Inferior parietal cortex (tissue), 1 donor: Measurements from ENCODE around the gene EZR.

Experiments used
- DNase-seq: peaks from one replicate; pipeline ENCODE4 v3.0.0-alpha.2; 2016; ENCODE audit errors: extremely low spot score

The EZR gene

GRCh38 chr6:158775832-158776231 is 43.3 kb downstream of the EZR start:
- no peak for DNase-seq

DNA sequence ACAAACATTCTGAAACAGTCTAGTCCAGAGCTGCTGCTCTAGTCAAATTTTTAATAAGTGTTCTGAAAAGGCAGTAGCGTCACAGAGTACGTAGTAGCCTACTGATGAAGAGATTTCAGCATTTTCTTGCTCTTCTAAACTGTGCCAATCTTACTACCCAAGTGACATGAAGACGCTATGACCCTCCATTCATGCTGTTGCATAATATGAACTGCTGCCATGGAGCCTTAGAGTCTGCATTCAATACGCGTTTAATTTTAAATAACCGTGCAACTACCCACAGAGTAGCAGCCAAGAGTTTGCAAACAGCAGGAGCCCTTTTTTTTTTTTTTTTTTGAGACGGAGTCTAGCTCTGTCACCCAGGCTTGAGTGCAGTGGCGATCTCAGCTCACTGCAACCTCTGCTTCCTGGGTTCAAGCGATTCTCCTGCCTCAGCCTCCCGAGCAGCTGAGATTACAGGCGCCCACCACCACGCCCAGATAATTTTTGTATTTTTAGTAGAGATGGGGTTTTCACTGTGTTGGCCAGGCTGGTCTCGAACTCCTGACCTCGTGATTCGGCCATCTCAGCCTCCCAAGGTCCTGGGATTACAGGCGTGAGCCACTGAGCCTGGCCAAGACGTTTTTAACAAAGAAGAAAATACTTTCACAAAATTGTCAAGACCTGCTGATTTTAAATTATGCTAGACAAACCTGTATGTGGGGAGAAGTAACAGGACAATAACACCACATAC is 44.3 kb downstream of the EZR start:
- no peak for DNase-seq

DNA sequence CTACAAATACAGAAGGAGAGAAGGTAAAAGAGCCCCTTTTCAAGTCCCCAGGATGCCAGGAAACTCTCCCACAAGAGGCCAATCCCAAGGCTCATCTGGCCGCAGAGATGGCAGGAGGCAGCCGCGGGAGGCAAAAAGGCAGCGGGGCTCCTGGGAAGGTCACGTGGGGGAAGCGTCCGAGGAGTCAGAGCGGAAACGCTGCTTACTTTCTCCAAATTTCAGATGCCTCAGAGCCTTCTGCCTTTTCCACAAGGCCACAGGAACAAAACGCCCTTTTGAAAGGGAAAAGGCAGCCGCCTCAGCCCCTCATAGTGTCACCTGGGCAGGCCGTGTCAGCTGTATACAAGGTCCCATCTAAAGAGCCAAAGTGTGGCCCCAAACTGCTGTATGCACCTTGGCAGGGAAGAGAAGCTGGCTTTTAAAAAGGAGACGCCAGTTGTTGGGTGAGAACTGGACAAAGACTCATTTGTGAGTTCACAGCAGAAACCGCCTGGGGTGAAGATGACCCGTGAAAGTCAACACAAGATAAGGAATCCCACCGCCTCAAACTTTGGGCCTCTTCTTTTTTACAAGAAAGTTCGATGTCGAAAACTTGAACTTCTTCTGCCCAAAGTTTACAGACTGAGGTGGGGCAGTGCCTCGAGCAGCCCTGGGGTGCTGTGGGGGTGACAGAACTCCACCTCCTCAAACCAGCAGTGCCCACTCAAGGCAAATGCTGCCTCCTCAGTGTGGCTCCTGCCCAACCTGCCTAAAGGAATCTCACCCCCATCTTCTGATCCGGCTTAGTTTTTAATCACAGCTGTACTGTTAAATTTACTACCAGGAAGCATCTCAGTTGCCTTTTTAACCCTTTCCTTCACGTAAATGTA is 45.4 kb downstream of the EZR start:
- no peak for DNase-seq

- no peak for DNase-seq
Observed at GRCh38 chr6:158772851-158773371, 46.3 kb downstream of the EZR start.

GRCh38 chr6:158772172-158772571 is 47.0 kb downstream of the EZR start:
- no peak for DNase-seq

DNA sequence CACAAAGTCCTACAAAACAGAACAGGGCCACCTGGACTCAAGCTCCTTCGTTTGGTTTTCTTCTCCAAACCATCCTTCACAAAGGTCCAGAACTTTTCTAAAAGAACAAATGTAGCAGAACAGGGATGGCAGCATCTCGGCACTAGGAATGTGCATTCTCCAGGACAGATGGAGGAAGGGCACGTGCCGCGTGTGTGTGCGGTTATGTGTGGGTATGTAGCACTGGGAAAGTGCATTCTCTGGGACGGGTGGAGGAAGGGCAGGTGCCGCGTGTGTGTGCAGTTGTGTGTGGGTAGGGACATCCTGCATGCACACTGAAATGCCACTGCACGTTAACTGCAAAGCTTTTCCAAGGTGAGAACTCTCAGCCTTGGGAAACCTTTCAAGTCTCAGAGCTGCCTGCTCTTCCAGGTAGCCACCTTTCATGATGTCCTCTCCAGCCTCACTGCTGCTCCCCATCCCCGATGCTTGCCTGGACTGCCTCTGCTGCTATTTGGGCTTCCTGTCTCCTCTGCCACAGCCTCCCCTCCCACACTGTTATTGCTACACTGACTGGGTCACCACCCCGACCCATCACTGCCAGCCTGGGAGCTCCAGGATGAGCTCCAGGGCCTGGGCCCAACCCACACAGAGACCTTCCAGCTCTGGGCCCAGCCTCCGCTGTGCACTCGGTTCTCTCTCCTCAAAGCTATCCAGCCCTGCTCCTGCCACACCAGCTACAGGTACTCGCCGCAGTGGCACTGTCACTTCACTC is 47.6 kb downstream of the EZR start:
- no peak for DNase-seq

GRCh38 chr6:158770533-158771330 is 48.4 kb downstream of the EZR start:
- DNase-seq = no peak

GRCh38 chr6:158769771-158770432 is 49.3 kb downstream of the EZR start:
- no peak for DNase-seq

- DNase-seq = no peak
Observed at GRCh38 chr6:158769234-158769770, 49.9 kb downstream of the EZR start.

DNA sequence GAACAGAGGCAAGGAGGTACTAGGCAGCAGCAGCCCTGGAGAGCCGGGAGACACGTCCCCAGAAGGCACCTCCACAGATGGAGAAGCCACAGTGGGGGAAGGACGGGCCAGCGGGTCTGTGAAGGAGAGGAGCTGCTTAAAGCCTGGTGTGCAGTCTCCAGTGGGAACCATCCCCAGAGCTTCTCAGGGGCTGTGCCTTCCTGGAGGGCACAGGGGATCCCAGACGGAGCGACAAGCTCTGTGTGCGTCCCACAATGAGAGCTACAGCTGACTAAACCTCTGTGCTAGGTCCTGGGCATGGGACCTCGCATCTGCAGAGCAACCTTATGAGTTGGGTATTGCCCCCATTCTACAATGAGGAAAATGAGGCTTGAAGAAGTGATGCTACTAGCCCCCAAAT is 50.7 kb downstream of the EZR start:
- DNase-seq = no peak

- DNase-seq = no peak
Observed at GRCh38 chr6:158767709-158768108, 51.5 kb downstream of the EZR start.

GRCh38 chr6:158766621-158767455 is 52.3 kb downstream of the EZR start:
- peak; percentile 42 for DNase-seq

DNA sequence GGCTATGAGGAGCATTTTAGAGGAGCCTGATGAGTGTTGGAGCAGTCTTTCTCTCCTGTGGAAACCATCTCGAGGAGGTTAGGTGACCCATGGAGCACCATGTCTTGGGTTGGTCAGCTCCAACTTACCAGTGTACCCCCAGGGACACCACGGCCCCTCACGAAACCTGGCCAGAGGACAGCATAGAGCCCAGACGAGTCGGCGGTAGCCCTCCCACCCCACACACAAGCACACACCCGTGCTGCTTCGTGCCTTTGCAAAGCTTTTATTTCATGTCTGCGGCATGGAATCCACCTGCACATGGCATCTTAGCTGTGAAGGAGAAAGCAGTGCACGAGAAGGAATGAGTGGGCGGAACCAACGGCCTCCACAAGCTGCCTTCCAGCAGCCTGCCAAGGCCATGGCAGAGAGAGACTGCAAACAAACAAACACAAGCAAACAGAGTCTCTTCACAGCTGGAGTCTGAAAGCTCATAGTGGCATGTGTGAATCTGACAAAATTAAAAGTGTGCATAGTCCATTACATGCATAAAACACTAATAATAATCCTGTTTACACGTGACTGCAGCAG is 53.6 kb downstream of the EZR start:
- no peak for DNase-seq

DNA sequence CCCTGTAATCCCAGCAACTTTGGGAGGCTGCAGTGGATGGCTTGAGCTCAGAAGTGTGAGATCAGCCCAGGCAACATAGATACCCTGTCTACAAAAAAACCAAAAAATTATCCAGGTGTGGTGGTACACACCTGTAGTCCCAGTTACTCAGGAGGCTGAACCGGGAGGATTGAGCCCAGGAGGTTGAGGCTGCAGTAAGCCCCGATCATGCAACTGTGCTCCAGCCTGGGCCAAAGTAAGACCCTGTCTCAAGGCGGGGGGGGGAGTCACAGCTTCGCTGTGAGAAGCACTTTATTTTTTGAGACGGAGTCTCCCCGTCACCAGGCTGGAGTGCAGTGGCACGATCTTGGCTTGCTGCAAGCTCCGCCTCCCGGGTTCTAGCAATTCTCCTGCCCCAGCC is 54.2 kb downstream of the EZR start:
- no peak for DNase-seq

- no peak for DNase-seq
Observed at GRCh38 chr6:158764183-158764849, 54.9 kb downstream of the EZR start.

DNA sequence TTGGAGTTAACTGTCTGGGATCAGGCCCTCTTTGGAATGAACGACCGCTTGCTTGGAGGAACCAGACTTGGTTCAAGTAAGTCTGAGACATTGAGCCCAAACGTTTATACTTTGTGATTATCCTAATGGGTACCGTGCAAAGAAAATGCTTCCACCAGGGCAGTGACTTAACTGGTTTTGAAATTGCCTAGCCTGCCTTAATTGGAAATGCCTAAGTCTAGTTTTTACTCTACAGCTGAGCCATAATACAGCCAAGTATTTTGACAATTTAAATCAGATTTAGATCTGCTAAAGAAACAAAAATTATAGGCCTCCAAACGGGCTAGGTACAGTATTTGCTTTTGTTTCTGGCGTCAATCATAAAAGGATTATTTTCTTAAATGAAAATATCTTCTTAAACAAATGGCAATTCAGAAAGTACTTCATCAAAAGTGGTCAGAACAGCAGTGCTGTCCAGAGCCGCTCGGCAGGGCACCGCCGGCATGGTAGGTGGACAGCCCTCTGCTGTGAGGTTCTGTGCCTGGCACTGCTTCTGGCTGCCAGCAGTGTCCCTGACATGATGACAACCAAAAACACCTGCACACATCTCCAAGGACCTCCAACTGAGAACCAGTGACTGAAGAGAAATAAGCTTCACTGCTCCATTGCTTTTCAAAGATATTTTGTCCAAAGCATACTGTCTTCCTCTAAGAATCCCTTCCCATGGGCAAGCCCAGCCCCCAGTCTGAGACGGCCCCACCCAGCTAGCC is 55.6 kb downstream of the EZR start:
- DNase-seq = no peak

- DNase-seq = no peak
Observed at GRCh38 chr6:158762787-158763433, 56.3 kb downstream of the EZR start.
